H9 (cell line): ENCODE results near the gene SIDT2. TPM values are rescaled to one million over a fixed set of nuclear protein-coding genes. Genes with fewer than 3 reads are reported as not detected.

Source experiments
- DNase-seq: peaks from one replicate; pipeline ENCODE4 v3.0.0-alpha.2; 2017
- H2AFZ ChIP-seq: one replicate; pipeline ENCODE4 v1.6.1; 2013; ENCODE audit warnings: mild to moderate bottlenecking, low read length, control low read depth, moderate library complexity
- H2AK5ac ChIP-seq: 2 replicates; pipeline ENCODE4 v1.6.1; 2013; ENCODE audit warnings: low read length, control low read depth, mixed read lengths; ENCODE audit not compliant: insufficient read length
- H2BK120ac ChIP-seq: one replicate; pipeline ENCODE4 v1.6.1; 2013; ENCODE audit warnings: low read depth, mild to moderate bottlenecking, low read length, control low read depth, inconsistent platforms; ENCODE audit not compliant: poor library complexity, severe bottlenecking
- H2BK12ac ChIP-seq: 2 replicates; pipeline ENCODE4 v1.6.1; 2013; ENCODE audit warnings: low read length, control low read depth, mixed read lengths, low read depth; ENCODE audit not compliant: insufficient read length
- H2BK15ac ChIP-seq: 2 replicates; pipeline ENCODE4 v1.6.1; 2013; ENCODE audit warnings: low read depth, low read length, control low read depth
- H2BK20ac ChIP-seq: one replicate; pipeline ENCODE4 v1.6.1; 2013; ENCODE audit warnings: low read depth, mild to moderate bottlenecking, low read length, control low read depth, inconsistent platforms; ENCODE audit not compliant: poor library complexity, severe bottlenecking
- H2BK5ac ChIP-seq: 2 replicates; pipeline ENCODE4 v1.6.1; 2013; ENCODE audit warnings: low read length, control low read depth, mixed read lengths; ENCODE audit not compliant: insufficient read length
- H3K14ac ChIP-seq: 2 replicates; pipeline ENCODE4 v1.6.1; 2013; ENCODE audit warnings: low read length, control low read depth; ENCODE audit not compliant: insufficient read depth
- H3K18ac ChIP-seq: 2 replicates; pipeline ENCODE4 v1.6.1; 2013; ENCODE audit warnings: low read depth, mild to moderate bottlenecking, mixed read lengths, low read length, control low read depth; ENCODE audit not compliant: insufficient read length
- H3K23ac ChIP-seq: 2 replicates; pipeline ENCODE4 v1.6.1; 2013; ENCODE audit warnings: low read length, control low read depth, mixed read lengths, low read depth; ENCODE audit not compliant: insufficient read length
- H3K23me2 ChIP-seq: 2 replicates; pipeline ENCODE4 v1.6.1; 2013; ENCODE audit warnings: low read depth, mild to moderate bottlenecking, mixed read lengths, low read length, control low read depth; ENCODE audit not compliant: insufficient read length, poor library complexity, severe bottlenecking
- H3K27ac ChIP-seq: 2 replicates; pipeline ENCODE4 v1.5.1; 2013; ENCODE audit warnings: low read length, control low read depth, mixed read lengths, low read depth; ENCODE audit not compliant: insufficient read length
- H3K27me3 ChIP-seq: 2 replicates; pipeline ENCODE4 v1.6.1; 2013; ENCODE audit warnings: low read length, control low read depth, inconsistent platforms; ENCODE audit not compliant: insufficient read depth
- H3K4ac ChIP-seq: 2 replicates; pipeline ENCODE4 v1.6.1; 2013; ENCODE audit warnings: low read depth, mild to moderate bottlenecking, control low read depth, inconsistent platforms, low read length, moderate library complexity
- H3K4me1 ChIP-seq: 2 replicates; pipeline ENCODE4 v1.6.1; 2013; ENCODE audit warnings: low read length, control low read depth, inconsistent platforms; ENCODE audit not compliant: insufficient read depth
- H3K4me2 ChIP-seq: 2 replicates; pipeline ENCODE4 v1.6.1; 2013; ENCODE audit warnings: low read length, control low read depth, mixed read lengths; ENCODE audit not compliant: insufficient read length, insufficient read depth
- H3K56ac ChIP-seq: 2 replicates; pipeline ENCODE4 v1.6.1; 2013; ENCODE audit warnings: low read depth, mild to moderate bottlenecking, mixed read lengths, low read length, control low read depth; ENCODE audit not compliant: insufficient read length
- H3K79me1 ChIP-seq: 2 replicates; pipeline ENCODE4 v1.6.1; 2013; ENCODE audit warnings: low read depth, mild to moderate bottlenecking, moderate library complexity, low read length, control low read depth, inconsistent platforms; ENCODE audit not compliant: insufficient read depth, poor library complexity, severe bottlenecking
- H3K79me2 ChIP-seq: 2 replicates; pipeline ENCODE4 v1.6.1; 2013; ENCODE audit warnings: low read length, control low read depth, inconsistent platforms; ENCODE audit not compliant: insufficient read depth
- H3K9ac ChIP-seq: 2 replicates; pipeline ENCODE4 v1.6.1; 2013; ENCODE audit warnings: low read length, control low read depth, mixed read lengths; ENCODE audit not compliant: insufficient read length; ENCODE audit errors: extremely low read depth
- H3K9me3 ChIP-seq: one replicate; pipeline ENCODE4 v1.6.1; 2013; ENCODE audit warnings: low read depth, low read length, inconsistent platforms; ENCODE audit not compliant: control insufficient read depth
- H3T11ph ChIP-seq: one replicate; pipeline ENCODE4 v1.6.1; 2013; ENCODE audit warnings: mild to moderate bottlenecking, low read length, control low read depth, inconsistent platforms
- H4K20me1 ChIP-seq: one replicate; pipeline ENCODE4 v1.6.1; 2013; ENCODE audit not compliant: control insufficient read depth, insufficient read length, insufficient read depth
- H4K5ac ChIP-seq: 2 replicates; pipeline ENCODE4 v1.6.1; 2013; ENCODE audit warnings: low read depth, mild to moderate bottlenecking, mixed read lengths, low read length, control low read depth; ENCODE audit not compliant: insufficient read length
- H4K8ac ChIP-seq: replicated peaks from 2 replicates; pipeline ENCODE4 v1.6.1; 2013; ENCODE audit warnings: low read length, control low read depth, mixed read lengths, low read depth; ENCODE audit not compliant: insufficient read length
- H4K91ac ChIP-seq: 2 replicates; pipeline ENCODE4 v1.6.1; 2013; ENCODE audit warnings: low read depth, mild to moderate bottlenecking, moderate library complexity, mixed read lengths, low read length, control low read depth; ENCODE audit not compliant: insufficient read length
- H3K27ac Mint-ChIP-seq, 3 experiments: 2 replicates in 2 of 3; 3 replicates in 1 of 3; pipeline ENCODE4 v1.8.0; 2020 to 2021; ENCODE audit warnings: mixed read lengths in 3 of 3, mild to moderate bottlenecking in 1 of 3, moderate library complexity in 1 of 3
- H3K27me3 Mint-ChIP-seq: 2 replicates; pipeline ENCODE4 v1.8.0; 2021; ENCODE audit warnings: low read depth, mild to moderate bottlenecking, moderate library complexity, mixed read lengths
- H3K36me3 Mint-ChIP-seq, 3 experiments: 2 replicates in 2 of 3; 3 replicates in 1 of 3; pipeline ENCODE4 v1.8.0; 2020 to 2021; ENCODE audit warnings: low read depth in 3 of 3, mixed read lengths in 3 of 3; ENCODE audit not compliant: insufficient read depth in 1 of 3
- H3K4me1 Mint-ChIP-seq, 2 experiments: 2 replicates each; pipeline ENCODE4 v1.8.0; 2020; ENCODE audit warnings: mixed read lengths in 2 of 2
- H3K4me3 Mint-ChIP-seq, 2 experiments: 2 replicates in 1 of 2; 3 replicates in 1 of 2; pipeline ENCODE4 v1.8.0; 2020 to 2021; ENCODE audit warnings: mild to moderate bottlenecking in 2 of 2, mixed read lengths in 2 of 2, moderate library complexity in 1 of 2
- H3K9me3 Mint-ChIP-seq, 2 experiments: 2 replicates in 1 of 2; 3 replicates in 1 of 2; pipeline ENCODE4 v1.8.0; 2020; ENCODE audit warnings: mild to moderate bottlenecking in 2 of 2, mixed read lengths in 2 of 2, moderate library complexity in 1 of 2
- WGBS: extraction: QIAGEN DNeasy Blood & Tissue Kit; methylation state at CpG from one replicate; pipeline ENCODE4 v1.1.7; 2013; ENCODE audit warnings: missing lambda C conversion rate, low lambda C conversion rate, mixed read lengths; ENCODE audit not compliant: insufficient read length; ENCODE audit errors: extremely low coverage; 5-methylcytosine and 5-hydroxymethylcytosine counted together
- total RNA-seq: library from RNA; stranded (reverse); gene quantifications from 2 replicates; pipeline ENCODE4 v1.2.1, GENCODE V29; 2021
- TF ChIP-seq, protein P1 (sequence below): fragments of 200-600 bp; sonication (generic); conservative IDR thresholded peaks from 3 replicates; pipeline ENCODE4 v1.8.0; 2021; ENCODE audit warnings: antibody characterized with exemption, mild to moderate bottlenecking

The SIDT2 gene
- total RNA-seq, 1 experiment from 2014 or later: 18.3 TPM

GRCh38 chr11:117223741-117224689 lies 45.5 kb downstream of the SIDT2 start:
- Mint-ChIP-seq H3K4me1 (peaks cover 3 to 6% of the 10 kb centered on the region in 2 experiments), H3K27me3 (no peaks in the 10 kb centered on the region), H3K4me3 (no peak overlapping the region), H3K9me3 (no peaks in the 10 kb centered on the region), H3K36me3 (peaks cover 9 to 69% (median 29%) of the 10 kb centered on the region in 3 experiments), H3K27ac (no peak overlapping the region; a peak in 1 of 7 replicates)
- Histone ChIP-seq H2BK5ac (no peak overlapping the region), H4K91ac (no peak overlapping the region), H3K4me1 (no peaks in the 10 kb centered on the region), H3K23me2 (no peaks in the 10 kb centered on the region), H3K4ac (no peak overlapping the region), H3K56ac (no peak overlapping the region), H2BK15ac (no peak overlapping the region), H2AFZ (no peak overlapping the region), H2AK5ac (no peak overlapping the region), H4K5ac (no peak overlapping the region), H3K9me3 (no peaks in the 10 kb centered on the region), H3K4me2 (no peak overlapping the region), H3T11ph (no peak overlapping the region), H2BK20ac (no peak overlapping the region), H3K18ac (no peak overlapping the region), H2BK120ac (no peak overlapping the region), H4K20me1 (no peaks in the 10 kb centered on the region), H3K14ac (no peak overlapping the region), H3K27me3 (no peaks in the 10 kb centered on the region), H3K27ac (no peak overlapping the region), H3K23ac (no peak overlapping the region), H3K79me2 (no peaks in the 10 kb centered on the region), H2BK12ac (no peak overlapping the region), H3K9ac (no peak overlapping the region), H3K79me1 (no peaks in the 10 kb centered on the region), H4K8ac (no peak overlapping the region)
- no CpG with 5 or more reads among the region's 17 CpGs for WGBS
- TF ChIP-seq, protein P1, sequence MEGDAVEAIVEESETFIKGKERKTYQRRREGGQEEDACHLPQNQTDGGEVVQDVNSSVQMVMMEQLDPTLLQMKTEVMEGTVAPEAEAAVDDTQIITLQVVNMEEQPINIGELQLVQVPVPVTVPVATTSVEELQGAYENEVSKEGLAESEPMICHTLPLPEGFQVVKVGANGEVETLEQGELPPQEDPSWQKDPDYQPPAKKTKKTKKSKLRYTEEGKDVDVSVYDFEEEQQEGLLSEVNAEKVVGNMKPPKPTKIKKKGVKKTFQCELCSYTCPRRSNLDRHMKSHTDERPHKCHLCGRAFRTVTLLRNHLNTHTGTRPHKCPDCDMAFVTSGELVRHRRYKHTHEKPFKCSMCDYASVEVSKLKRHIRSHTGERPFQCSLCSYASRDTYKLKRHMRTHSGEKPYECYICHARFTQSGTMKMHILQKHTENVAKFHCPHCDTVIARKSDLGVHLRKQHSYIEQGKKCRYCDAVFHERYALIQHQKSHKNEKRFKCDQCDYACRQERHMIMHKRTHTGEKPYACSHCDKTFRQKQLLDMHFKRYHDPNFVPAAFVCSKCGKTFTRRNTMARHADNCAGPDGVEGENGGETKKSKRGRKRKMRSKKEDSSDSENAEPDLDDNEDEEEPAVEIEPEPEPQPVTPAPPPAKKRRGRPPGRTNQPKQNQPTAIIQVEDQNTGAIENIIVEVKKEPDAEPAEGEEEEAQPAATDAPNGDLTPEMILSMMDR: no peak
- DNase-seq: no peak
